H1 (cell line): ENCODE measurements around the gene BRD2. TPM values are rescaled to one million over a fixed set of nuclear protein-coding genes. Genes with fewer than 3 reads are reported as not detected.

Source experiments
- ATF2 ChIP-seq: IDR thresholded peaks from 2 replicates; pipeline ENCODE4 v1.6.1; 2012; ENCODE audit warnings: low read length, inconsistent platforms
- EZH2 ChIP-seq: fragments of 200-600 bp; sonication (generic); IDR thresholded peaks from 2 replicates; pipeline ENCODE4 v1.7.1; 2012; ENCODE audit warnings: low read depth, mild to moderate bottlenecking, moderate library complexity, low read length, inconsistent platforms; ENCODE audit not compliant: severe bottlenecking
- JUN ChIP-seq: IDR thresholded peaks from 2 replicates; pipeline ENCODE4 v1.6.1; 2011; ENCODE audit warnings: low read depth, mild to moderate bottlenecking, improper control_type of control experiment, low read length
- RAD21 ChIP-seq, 2 experiments: IDR thresholded peaks in 1 of 2; conservative IDR thresholded peaks in 1 of 2; 2 replicates each; pipeline ENCODE4 v1.6.1; 2011; ENCODE audit warnings: low read depth in 2 of 2, low read length in 2 of 2, improper control_type of control experiment in 1 of 2, inconsistent platforms in 1 of 2, mild to moderate bottlenecking in 1 of 2, moderate library complexity in 1 of 2
- SRF ChIP-seq: IDR thresholded peaks from 2 replicates; pipeline ENCODE4 v1.6.1; 2011; ENCODE audit warnings: mild to moderate bottlenecking, low read depth, low read length, moderate library complexity
- polyA plus RNA-seq, 7 experiments: library from polyadenylated mRNA; depleted of rRNA in 3 of 7; stranded (reverse) in 5 of 7; unstranded in 2 of 7; fragments of >200 nt in 5 of 7; fragments of 200-250 nt in 2 of 7; gene quantifications; 1 replicate in 5 of 7; 2 replicates in 1 of 7; 4 replicates in 1 of 7; pipeline versions ENCODE4 v1.2.1 to v1.2.3, GENCODE V29; 2011 to 2013; ENCODE audit warnings: missing spikeins in 2 of 7, mixed read lengths in 2 of 7
- total RNA-seq: library from RNA; stranded (reverse); fragmentation: NEBNext Ultra II Directional; extraction: Animal tissue kit (Norgen Biotek cat#: 25700); gene quantifications from 2 replicates; pipeline ENCODE4 v1.2.1, GENCODE V29; 2021

Gene BRD2
- total and polyA plus RNA-seq, 2 of the 8 experiments (the other 6 are each of a cell fraction or from before 2014, with no cell fraction given), result 132 to 185 TPM

GRCh38 chr6:32967151-32968091 lies 973 bp upstream of the BRD2 start (continued):
- TF ChIP-seq ATF2 (no peak), EZH2 (no peak), SRF (no peak), RAD21 (IDR thresholded peaks at IDR 0.05 in 1 of 2, conservative IDR thresholded peaks at IDR 0.05 in 1 of 2; ENCODE audit: low read depth in 2 of 2, low read length in 2 of 2) (peak; percentile 38 to 47; a peak in 3 of 4 replicates), JUN (no peak)
